Lung (tissue), 12 donors: Measurements from ENCODE around the gene GADD45G. TPM values are rescaled to one million over a fixed set of nuclear protein-coding genes. Genes with fewer than 3 reads are reported as not detected.

Experiments used
- ATAC-seq: fragments of 200-7000 bp; cut with Tn5 transposase; one replicate; pipeline ENCODE4 v1.9.1; 2020; ENCODE audit warnings: moderate number of reproducible peaks; ENCODE audit not compliant: insufficient read depth, low FRiP score
- DNase-seq, 3 donors: peaks; one replicate each; pipeline ENCODE4 v3.0.0-alpha.2; 2013 to 2017
- H3K27ac ChIP-seq, 2 donors: one replicate each; pipeline ENCODE4 v1.5.1; 2013; ENCODE audit warnings: mild to moderate bottlenecking in 2 of 2, moderate library complexity in 2 of 2, control low read depth in 1 of 2, inconsistent platforms in 1 of 2, low read depth in 1 of 2, low read length in 1 of 2
- H3K27me3 ChIP-seq, 3 donors: one replicate each; pipeline ENCODE4 v1.5.1; 2013; ENCODE audit warnings: low read length in 2 of 3; ENCODE audit not compliant: control insufficient read depth in 3 of 3, insufficient read depth in 3 of 3
- H3K36me3 ChIP-seq, 4 donors: one replicate each; pipeline ENCODE4 v1.5.1; 2013; ENCODE audit warnings: low read length in 4 of 4, mild to moderate bottlenecking in 1 of 4, moderate library complexity in 1 of 4; ENCODE audit not compliant: control insufficient read depth in 4 of 4, insufficient read depth in 4 of 4
- H3K4me1 ChIP-seq, 5 donors: one replicate each; pipeline ENCODE4 v1.5.1; 2013; ENCODE audit warnings: low read length in 5 of 5, mild to moderate bottlenecking in 2 of 5, moderate library complexity in 1 of 5; ENCODE audit not compliant: control insufficient read depth in 5 of 5, insufficient read depth in 5 of 5
- H3K4me3 ChIP-seq: one replicate; pipeline ENCODE4 v1.5.1; 2013; ENCODE audit warnings: mild to moderate bottlenecking, control low read depth, moderate library complexity
- H3K9ac ChIP-seq, 2 donors: one replicate each; pipeline ENCODE4 v1.5.1; 2013; ENCODE audit warnings: low read length in 2 of 2, control low read depth in 1 of 2; ENCODE audit not compliant: insufficient read depth in 1 of 2
- H3K9me3 ChIP-seq, 4 donors: one replicate each; pipeline ENCODE4 v1.5.1; 2013; ENCODE audit warnings: low read length in 3 of 4, mild to moderate bottlenecking in 1 of 4, moderate library complexity in 1 of 4; ENCODE audit not compliant: control insufficient read depth in 4 of 4, insufficient read depth in 3 of 4
- WGBS, 2 donors: extraction: QIAGEN DNeasy Blood & Tissue Kit; methylation state at CpG; one replicate each; pipeline ENCODE4 v1.1.7; 2013; 5-methylcytosine and 5-hydroxymethylcytosine counted together
- polyA plus RNA-seq, 2 donors: library from polyadenylated mRNA; stranded (reverse); fragments of 200-250 nt; gene quantifications; one replicate each; pipeline ENCODE4 v1.2.1, GENCODE V29; 2013
- total RNA-seq, 2 donors: library from RNA; depleted of rRNA in 1 of 2; stranded (reverse); fragments of >200 nt in 1 of 2; gene quantifications; one replicate each; pipeline ENCODE4 v1.2.1, GENCODE V29; 2014 to 2021
- TF ChIP-seq, protein P1 (sequence below): IDR thresholded peaks from 2 replicates; pipeline ENCODE4 v1.5.1; 2012; ENCODE audit warnings: mild to moderate bottlenecking; ENCODE audit errors: control extremely low read depth, extremely low read depth
- donor health status: control.
- donor health status: control.
- donor health status: Bipolar disorder and iron deficiency.
- donor health status: healthy.
- donor health status: DM: yes; HTN: yes; CAD: no.

Gene GADD45G
- total and polyA plus RNA-seq, 4 donors, result 9.9 to 70.3 (median 33.5) TPM

DNA sequence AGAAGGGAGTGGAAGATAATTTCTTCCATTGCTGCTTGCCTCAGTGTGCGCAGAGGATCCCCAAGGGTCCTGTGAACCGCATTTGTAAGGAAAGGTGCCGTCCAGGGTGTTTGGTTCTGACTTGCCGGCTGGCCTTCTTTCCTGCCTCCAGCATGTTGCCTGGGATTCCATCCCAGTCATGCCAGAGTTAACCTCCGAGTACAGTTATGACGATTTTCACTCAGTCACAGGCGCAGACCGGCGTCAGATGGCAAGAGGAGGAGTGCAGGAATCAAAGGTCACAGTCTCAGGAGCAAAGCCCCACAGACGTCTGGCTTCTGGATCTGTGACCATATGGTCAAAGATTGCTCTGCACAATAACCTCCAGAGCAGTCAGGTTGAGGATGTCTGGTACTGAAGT is 5.9 kb upstream of the GADD45G start:
- Histone ChIP-seq H3K27me3 (no peaks in the 10 kb centered on the region), H3K9ac (no peak overlapping the region), H3K9me3 (no peaks in the 10 kb centered on the region), H3K4me3 (no peak overlapping the region), H3K4me1 (peaks cover 0 to 9% (median 0%) of the 10 kb centered on the region in 5 donors), H3K27ac (no peak overlapping the region), H3K36me3 (no peaks in the 10 kb centered on the region)
- TF ChIP-seq, protein P1, sequence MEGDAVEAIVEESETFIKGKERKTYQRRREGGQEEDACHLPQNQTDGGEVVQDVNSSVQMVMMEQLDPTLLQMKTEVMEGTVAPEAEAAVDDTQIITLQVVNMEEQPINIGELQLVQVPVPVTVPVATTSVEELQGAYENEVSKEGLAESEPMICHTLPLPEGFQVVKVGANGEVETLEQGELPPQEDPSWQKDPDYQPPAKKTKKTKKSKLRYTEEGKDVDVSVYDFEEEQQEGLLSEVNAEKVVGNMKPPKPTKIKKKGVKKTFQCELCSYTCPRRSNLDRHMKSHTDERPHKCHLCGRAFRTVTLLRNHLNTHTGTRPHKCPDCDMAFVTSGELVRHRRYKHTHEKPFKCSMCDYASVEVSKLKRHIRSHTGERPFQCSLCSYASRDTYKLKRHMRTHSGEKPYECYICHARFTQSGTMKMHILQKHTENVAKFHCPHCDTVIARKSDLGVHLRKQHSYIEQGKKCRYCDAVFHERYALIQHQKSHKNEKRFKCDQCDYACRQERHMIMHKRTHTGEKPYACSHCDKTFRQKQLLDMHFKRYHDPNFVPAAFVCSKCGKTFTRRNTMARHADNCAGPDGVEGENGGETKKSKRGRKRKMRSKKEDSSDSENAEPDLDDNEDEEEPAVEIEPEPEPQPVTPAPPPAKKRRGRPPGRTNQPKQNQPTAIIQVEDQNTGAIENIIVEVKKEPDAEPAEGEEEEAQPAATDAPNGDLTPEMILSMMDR, result no peak
- WGBS, 2 donors, result 76 to 78% methylated on average over 10 of the region's 10 CpGs
- DNase-seq, result no peak
- ATAC-seq, result no peak

DNA sequence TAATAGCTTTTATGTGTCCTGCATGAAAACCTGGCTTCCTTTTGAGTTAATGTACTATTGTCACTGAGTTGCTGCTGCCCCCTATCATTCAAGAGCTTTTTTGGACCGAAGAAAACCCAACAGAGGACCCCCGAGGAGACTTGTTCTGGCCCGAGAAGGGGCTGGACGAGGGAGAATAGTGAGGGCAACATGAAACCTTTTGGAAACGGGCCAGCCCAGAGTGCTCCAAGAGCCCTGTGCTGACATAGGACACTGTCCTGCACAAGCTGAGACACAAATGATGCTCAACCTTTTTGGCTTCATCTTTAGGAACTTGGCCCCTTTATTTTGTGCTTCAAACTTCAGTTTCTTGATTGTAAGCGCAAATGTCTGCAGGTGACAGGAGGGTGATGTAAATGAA is 4.0 kb upstream of the GADD45G start:
- no peak for ATAC-seq
- H3K27ac ChIP-seq, result no peak overlapping the region
- no peaks in the 10 kb centered on the region for H3K27me3 ChIP-seq
- TF ChIP-seq, protein P1, result no peak
- no peaks in the 10 kb centered on the region for H3K9me3 ChIP-seq
- DNase-seq, result no peak
- WGBS, 2 donors, result 79 to 87% methylated on average over 6 of the region's 6 CpGs
- no peak overlapping the region for H3K9ac ChIP-seq
- no peaks in the 10 kb centered on the region for H3K36me3 ChIP-seq
- no peak overlapping the region for H3K4me3 ChIP-seq
- peaks cover 0 to 25% (median 0%) of the 10 kb centered on the region in 5 donors for H3K4me1 ChIP-seq

DNA sequence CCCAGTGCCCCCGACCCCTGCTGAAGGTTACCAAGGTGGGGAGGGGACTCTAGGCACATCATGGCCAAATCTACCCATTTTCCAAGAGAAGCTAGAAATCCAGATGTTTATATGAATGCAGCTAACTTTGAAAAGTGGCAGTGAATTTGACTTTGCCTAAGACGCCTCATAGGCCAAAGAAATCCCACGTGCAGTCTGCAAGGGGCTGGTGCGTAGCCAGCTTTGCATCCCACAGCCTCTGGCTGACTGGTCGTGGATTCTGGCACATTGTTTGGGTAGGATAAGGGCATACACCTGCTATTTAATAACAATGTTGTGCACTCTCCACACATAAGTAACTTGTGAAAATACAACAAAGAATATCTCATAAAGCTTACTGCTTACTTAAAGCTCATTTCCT is 3.5 kb upstream of the GADD45G start:
- no peak overlapping the region for H3K9ac ChIP-seq
- H3K36me3 ChIP-seq, result no peaks in the 10 kb centered on the region
- DNase-seq (no peak), ATAC-seq (no peak)
- WGBS, 2 donors, result 90 to 96% methylated on average over 5 of the region's 5 CpGs
- TF ChIP-seq, protein P1, result no peak
- peaks cover 0 to 30% (median 0%) of the 10 kb centered on the region in 5 donors for H3K4me1 ChIP-seq
- no peak overlapping the region for H3K4me3 ChIP-seq
- H3K9me3 ChIP-seq, result no peaks in the 10 kb centered on the region
- H3K27ac ChIP-seq, result no peak overlapping the region
- no peaks in the 10 kb centered on the region for H3K27me3 ChIP-seq

DNA sequence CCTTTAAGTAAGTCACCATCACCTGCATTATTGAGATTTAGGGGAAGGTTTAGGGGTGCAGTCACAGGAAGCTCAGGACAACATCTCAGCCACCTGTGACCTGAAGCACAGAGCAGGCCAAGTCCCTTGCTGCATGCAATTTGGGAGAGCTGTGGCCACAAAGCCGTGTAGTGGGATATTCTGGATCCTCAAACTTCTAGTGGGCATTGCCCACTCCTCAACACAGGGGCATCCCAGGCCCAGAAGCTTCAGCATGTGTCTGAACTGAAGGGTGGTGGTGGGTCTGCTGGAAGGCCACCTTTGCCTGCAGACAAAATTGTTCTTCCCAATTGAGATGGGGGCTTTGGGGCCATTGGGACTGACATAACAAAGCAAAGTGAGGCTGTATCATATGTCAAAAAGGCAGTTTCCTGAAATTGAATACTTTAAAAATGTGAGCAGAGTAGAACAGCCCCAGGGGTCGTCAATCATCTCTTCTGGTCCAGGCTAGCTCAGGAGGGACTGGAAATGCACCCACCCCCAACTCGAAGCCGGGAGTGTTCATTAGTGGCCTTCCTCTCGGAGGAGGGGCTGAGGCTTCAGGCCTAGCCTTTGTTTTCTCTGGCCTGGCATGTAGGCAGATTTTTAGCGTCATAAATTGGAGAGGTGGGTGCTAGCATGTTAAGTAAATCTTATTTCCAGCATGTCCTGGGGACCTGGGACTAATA is 2.8 kb upstream of the GADD45G start:
- ATAC-seq, result no peak
- Histone ChIP-seq H3K4me1 (peaks cover 0 to 37% (median 3%) of the 10 kb centered on the region in 5 donors), H3K36me3 (no peaks in the 10 kb centered on the region), H3K4me3 (no peak overlapping the region), H3K9ac (no peak overlapping the region), H3K27ac (no peak overlapping the region), H3K9me3 (no peaks in the 10 kb centered on the region), H3K27me3 (no peaks in the 10 kb centered on the region)
- no peak for DNase-seq
- TF ChIP-seq, protein P1, result no peak
- WGBS, 2 donors, result 77 to 82% methylated on average over 6 of the region's 6 CpGs
